Lower lobe of right lung (tissue), 2 donors: Measurements from ENCODE around the gene ELMO3. TPM values are rescaled to one million over a fixed set of nuclear protein-coding genes. Genes with fewer than 3 reads are reported as not detected.

ENCODE experiments used
- ATAC-seq, 2 donors: fragments of 200-7000 bp; cut with Tn5 transposase; one replicate each; pipeline ENCODE4 v1.9.1; 2020 to 2022; ENCODE audit warnings: mild to moderate bottlenecking in 2 of 2, moderate library complexity in 2 of 2
- DNase-seq: peaks from one replicate; pipeline ENCODE4 v3.0.0-alpha.2; 2020
- H3K27ac ChIP-seq: fragments of 200-600 bp; one replicate; pipeline ENCODE4 v1.8.0; 2022
- H3K27me3 ChIP-seq: fragments of 200-600 bp; one replicate; pipeline ENCODE4 v1.8.0; 2022; ENCODE audit warnings: low read depth
- H3K36me3 ChIP-seq: fragments of 200-600 bp; one replicate; pipeline ENCODE4 v1.8.0; 2022; ENCODE audit warnings: mild to moderate bottlenecking
- H3K4me1 ChIP-seq: fragments of 200-600 bp; one replicate; pipeline ENCODE4 v1.8.0; 2022
- H3K4me3 ChIP-seq: fragments of 200-600 bp; one replicate; pipeline ENCODE4 v1.8.0; 2022; ENCODE audit warnings: mild to moderate bottlenecking
- H3K9me3 ChIP-seq: fragments of 200-600 bp; one replicate; pipeline ENCODE4 v1.8.0; 2022
- CTCF ChIP-seq: fragments of 200-600 bp; IDR thresholded peaks from one replicate; pipeline ENCODE4 v1.8.0; 2022; ENCODE audit warnings: antibody characterized with exemption, mild to moderate bottlenecking
- intact Hi-C: fragments of 100-400 bp; cut with DNase I; formaldehyde crosslinking; loops from one replicate; pipeline ENCODE4 v1.11.0; 2022
- total RNA-seq: library from RNA; stranded (reverse); fragmentation: NEBNext Ultra II Directional; extraction: Animal tissue kit (Norgen Biotek cat#: 25700); gene quantifications from one replicate; pipeline ENCODE4 v1.2.1, GENCODE V29; 2021
- donor health status: DM: no; HTN: yes; CAD: no; lungs with severe emphysema.

Gene ELMO3
- total RNA-seq, 1 donor from 2014 or later, result 14.9 TPM

GRCh38 chr16:67184995-67185650, 13.8 kb upstream of the ELMO3 start:
- H3K27me3 ChIP-seq, result no peaks in the 10 kb centered on the region
- H3K9me3 ChIP-seq, result no peaks in the 10 kb centered on the region
- H3K4me3 ChIP-seq, result peak overlapping the region; percentile 73
- DNase-seq, result peak; percentile 94
- intact Hi-C loops, result no loop called here
- peak; percentile 72 to 75 for ATAC-seq
- peak; percentile 89 for TF ChIP-seq CTCF
- H3K27ac ChIP-seq, result no peak overlapping the region
- H3K36me3 ChIP-seq, result no peaks in the 10 kb centered on the region
- H3K4me1 ChIP-seq, result peaks cover 42% of the 10 kb centered on the region

- DNase-seq (no peak), ATAC-seq (no peak)
- H3K27me3 ChIP-seq, result no peaks in the 10 kb centered on the region
- no peak for TF ChIP-seq CTCF
- no peak overlapping the region for H3K27ac ChIP-seq
- H3K36me3 ChIP-seq, result no peaks in the 10 kb centered on the region
- intact Hi-C loops, result no loop called here
- peak overlapping the region; percentile 73 for H3K4me3 ChIP-seq
- no peaks in the 10 kb centered on the region for H3K9me3 ChIP-seq
- H3K4me1 ChIP-seq, result peaks cover 44% of the 10 kb centered on the region
Measured at GRCh38 chr16:67185651-67186134, 13.2 kb upstream of the ELMO3 start.

GRCh38 chr16:67186550-67186950, 12.4 kb upstream of the ELMO3 start:
- Histone ChIP-seq H3K27me3 (no peaks in the 10 kb centered on the region), H3K27ac (no peak overlapping the region), H3K9me3 (no peaks in the 10 kb centered on the region), H3K36me3 (no peaks in the 10 kb centered on the region), H3K4me1 (peaks cover 51% of the 10 kb centered on the region), H3K4me3 (no peak overlapping the region)
- no peak for TF ChIP-seq CTCF
- intact Hi-C loops, result no loop called here
- no peak for DNase-seq
- no peak for ATAC-seq

- intact Hi-C loops, result no loop called here
- Histone ChIP-seq H3K27ac (no peak overlapping the region), H3K4me3 (no peak overlapping the region), H3K9me3 (no peaks in the 10 kb centered on the region), H3K27me3 (no peaks in the 10 kb centered on the region), H3K4me1 (peaks cover 47% of the 10 kb centered on the region), H3K36me3 (no peaks in the 10 kb centered on the region)
- DNase-seq (no peak), ATAC-seq (no peak)
- TF ChIP-seq CTCF, result no peak
Measured at GRCh38 chr16:67187175-67187890, 11.6 kb upstream of the ELMO3 start.

- H3K4me1 ChIP-seq, result peaks cover 46% of the 10 kb centered on the region
- intact Hi-C loops, result no loop called here
- no peaks in the 10 kb centered on the region for H3K9me3 ChIP-seq
- H3K27ac ChIP-seq, result no peak overlapping the region
- no peak for TF ChIP-seq CTCF
- no peak for DNase-seq
- no peak overlapping the region for H3K4me3 ChIP-seq
- ATAC-seq, result no peak
- no peaks in the 10 kb centered on the region for H3K27me3 ChIP-seq
- peaks cover 2% of the 10 kb centered on the region for H3K36me3 ChIP-seq
Measured at GRCh38 chr16:67188323-67188722, 10.6 kb upstream of the ELMO3 start.
